Panc1 (cell line): ENCODE data around the gene ASCC3.

ENCODE experiments used
- POLR2AphosphoS5 ChIP-seq: IDR thresholded peaks from 2 replicates; pipeline ENCODE4 v1.6.1; 2012; ENCODE audit warnings: mild to moderate bottlenecking, low read depth, low read length, moderate library complexity
- SIN3A ChIP-seq: IDR thresholded peaks from 2 replicates; pipeline ENCODE4 v1.6.1; 2012; ENCODE audit warnings: low read depth, mild to moderate bottlenecking, low read length, moderate library complexity, borderline replicate concordance; ENCODE audit not compliant: insufficient read depth
- TCF7L2 ChIP-seq: IDR thresholded peaks from 2 replicates; pipeline ENCODE4 v1.6.1; 2011; ENCODE audit warnings: mild to moderate bottlenecking, low read depth, low read length, inconsistent platforms
- TF ChIP-seq, protein P1 (sequence below): fragments of 450-650 bp; IDR thresholded peaks from 2 replicates; pipeline ENCODE4 v1.5.1; 2017; ENCODE audit warnings: mild to moderate bottlenecking

DNA sequence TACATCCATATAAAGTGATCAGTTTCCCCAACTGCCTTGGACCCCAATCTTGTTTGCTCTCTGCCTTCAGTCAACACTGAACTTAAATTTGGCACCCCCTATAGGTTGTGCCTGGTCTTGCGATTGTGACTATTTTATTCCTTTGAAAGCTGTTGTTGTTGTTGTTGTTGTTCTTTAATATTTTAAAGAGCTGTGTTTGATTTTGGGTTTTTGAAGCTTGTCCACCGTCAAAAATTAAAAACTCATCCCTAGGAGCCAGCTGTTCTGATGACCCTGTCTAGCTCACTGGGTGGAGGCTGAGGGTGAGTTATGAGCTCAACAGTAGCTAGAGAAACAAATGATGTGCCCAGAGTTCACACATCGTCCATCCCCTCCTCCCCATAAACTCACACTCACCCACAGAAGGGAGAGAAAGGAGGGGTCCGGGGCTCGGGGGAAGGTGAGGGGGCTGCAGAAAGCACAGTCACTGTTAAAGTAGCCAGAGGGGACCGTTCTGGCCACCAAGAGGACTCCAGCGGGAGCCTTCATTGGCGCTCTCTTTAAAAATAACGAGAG lies 420.4 kb downstream of the ASCC3 start:
- TF ChIP-seq, protein P1, sequence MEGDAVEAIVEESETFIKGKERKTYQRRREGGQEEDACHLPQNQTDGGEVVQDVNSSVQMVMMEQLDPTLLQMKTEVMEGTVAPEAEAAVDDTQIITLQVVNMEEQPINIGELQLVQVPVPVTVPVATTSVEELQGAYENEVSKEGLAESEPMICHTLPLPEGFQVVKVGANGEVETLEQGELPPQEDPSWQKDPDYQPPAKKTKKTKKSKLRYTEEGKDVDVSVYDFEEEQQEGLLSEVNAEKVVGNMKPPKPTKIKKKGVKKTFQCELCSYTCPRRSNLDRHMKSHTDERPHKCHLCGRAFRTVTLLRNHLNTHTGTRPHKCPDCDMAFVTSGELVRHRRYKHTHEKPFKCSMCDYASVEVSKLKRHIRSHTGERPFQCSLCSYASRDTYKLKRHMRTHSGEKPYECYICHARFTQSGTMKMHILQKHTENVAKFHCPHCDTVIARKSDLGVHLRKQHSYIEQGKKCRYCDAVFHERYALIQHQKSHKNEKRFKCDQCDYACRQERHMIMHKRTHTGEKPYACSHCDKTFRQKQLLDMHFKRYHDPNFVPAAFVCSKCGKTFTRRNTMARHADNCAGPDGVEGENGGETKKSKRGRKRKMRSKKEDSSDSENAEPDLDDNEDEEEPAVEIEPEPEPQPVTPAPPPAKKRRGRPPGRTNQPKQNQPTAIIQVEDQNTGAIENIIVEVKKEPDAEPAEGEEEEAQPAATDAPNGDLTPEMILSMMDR: peak; percentile 72
- TF ChIP-seq POLR2AphosphoS5 (no peak), SIN3A (no peak), TCF7L2 (no peak)
